ENCODE data around the gene PPOX.

DNA sequence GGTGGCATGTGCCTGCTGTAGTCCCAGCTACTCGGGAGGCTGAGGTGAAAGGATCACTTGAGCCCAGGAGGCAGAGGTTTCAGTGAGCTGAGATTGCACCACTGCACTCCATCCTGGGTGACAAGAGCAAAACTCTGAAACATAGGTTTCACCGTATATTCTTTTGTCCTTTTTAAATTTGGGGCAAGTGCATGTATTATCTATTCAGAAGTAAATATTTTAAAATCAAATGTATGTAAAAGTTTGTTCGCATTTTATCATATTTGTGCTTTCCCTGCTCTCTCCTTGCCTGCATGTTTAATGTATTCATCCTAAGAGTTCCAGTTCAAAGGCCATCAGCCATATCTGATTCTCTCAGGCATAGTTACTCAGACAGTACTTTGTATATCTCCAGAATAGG lies 20.4 kb upstream of the PPOX start:
- TF ChIP-seq, protein P1, sequence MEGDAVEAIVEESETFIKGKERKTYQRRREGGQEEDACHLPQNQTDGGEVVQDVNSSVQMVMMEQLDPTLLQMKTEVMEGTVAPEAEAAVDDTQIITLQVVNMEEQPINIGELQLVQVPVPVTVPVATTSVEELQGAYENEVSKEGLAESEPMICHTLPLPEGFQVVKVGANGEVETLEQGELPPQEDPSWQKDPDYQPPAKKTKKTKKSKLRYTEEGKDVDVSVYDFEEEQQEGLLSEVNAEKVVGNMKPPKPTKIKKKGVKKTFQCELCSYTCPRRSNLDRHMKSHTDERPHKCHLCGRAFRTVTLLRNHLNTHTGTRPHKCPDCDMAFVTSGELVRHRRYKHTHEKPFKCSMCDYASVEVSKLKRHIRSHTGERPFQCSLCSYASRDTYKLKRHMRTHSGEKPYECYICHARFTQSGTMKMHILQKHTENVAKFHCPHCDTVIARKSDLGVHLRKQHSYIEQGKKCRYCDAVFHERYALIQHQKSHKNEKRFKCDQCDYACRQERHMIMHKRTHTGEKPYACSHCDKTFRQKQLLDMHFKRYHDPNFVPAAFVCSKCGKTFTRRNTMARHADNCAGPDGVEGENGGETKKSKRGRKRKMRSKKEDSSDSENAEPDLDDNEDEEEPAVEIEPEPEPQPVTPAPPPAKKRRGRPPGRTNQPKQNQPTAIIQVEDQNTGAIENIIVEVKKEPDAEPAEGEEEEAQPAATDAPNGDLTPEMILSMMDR (IDR thresholded peaks at IDR 0.05): no peak
- TF ChIP-seq POLR2AphosphoS5 (IDR thresholded peaks at IDR 0.05): no peak

Data from prostate gland (tissue), 2 donors.